Activated naive CD4-positive, alpha-beta T cell treated with Interleukin-2 at 50 U/mL for 16 hours (primary cell): ENCODE data around the gene MLPH.

ENCODE experiments used
- DNase-seq: peaks from one replicate; pipeline ENCODE4 v3.0.0-alpha.2; 2020

The MLPH gene, protein sequence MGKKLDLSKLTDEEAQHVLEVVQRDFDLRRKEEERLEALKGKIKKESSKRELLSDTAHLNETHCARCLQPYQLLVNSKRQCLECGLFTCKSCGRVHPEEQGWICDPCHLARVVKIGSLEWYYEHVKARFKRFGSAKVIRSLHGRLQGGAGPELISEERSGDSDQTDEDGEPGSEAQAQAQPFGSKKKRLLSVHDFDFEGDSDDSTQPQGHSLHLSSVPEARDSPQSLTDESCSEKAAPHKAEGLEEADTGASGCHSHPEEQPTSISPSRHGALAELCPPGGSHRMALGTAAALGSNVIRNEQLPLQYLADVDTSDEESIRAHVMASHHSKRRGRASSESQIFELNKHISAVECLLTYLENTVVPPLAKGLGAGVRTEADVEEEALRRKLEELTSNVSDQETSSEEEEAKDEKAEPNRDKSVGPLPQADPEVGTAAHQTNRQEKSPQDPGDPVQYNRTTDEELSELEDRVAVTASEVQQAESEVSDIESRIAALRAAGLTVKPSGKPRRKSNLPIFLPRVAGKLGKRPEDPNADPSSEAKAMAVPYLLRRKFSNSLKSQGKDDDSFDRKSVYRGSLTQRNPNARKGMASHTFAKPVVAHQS

DNA sequence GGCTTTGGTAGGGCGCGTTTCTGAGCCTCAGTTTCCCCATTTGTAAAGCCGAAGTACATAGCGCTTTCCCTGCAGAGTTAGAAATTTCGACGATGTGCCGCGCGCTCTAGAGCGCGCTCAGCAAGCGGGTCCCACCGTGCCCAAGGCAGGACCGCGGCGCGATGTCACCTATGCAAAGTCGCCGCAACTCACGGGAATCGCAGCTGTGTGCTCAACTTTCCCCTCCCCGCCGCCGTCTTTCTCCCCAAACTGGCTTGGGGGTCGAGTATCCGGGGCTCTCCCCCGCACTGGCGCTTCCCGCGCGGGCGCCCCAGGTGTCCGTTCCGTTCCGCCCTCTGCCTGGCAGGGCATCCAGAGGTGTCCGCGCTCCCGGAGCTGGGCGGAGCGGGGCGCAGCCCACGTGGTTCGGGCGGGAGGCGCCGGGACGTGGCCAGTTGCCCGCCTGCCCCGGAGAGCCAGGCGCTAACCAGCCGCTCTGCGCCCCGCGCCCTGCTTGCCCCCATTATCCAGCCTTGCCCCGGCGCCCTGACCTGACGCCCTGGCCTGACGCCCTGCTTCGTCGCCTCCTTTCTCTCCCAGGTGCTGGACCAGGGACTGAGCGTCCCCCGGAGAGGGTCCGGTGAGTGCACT, at the start of gene MLPH:
Gene MLPH, plus strand, starts transcription at position 433 of the 630 bp plus-strand sequence. CDS start 6,176 bp downstream, outside the sequence.
- no peak for DNase-seq

DNA sequence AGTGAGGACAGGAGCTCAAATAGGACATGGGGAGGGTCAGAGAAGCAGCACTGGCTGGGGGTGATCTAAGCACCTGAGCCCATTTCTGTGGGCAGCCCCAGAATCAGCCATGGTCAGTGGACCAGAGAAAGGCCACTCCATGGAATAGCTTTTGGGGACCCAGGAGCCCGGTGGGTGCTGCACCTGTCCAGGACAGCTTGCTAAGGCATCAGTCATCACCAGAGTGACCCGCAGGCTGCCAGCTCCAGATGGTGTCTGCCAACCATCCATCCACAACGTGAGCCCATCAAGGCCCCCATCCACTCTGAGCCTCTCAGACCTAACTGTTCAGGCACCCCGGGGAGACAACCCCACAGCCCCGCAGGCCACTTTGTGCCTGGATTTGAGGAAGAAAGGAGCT, 49.5 kb upstream of the MLPH start:
- no peak for DNase-seq

DNA sequence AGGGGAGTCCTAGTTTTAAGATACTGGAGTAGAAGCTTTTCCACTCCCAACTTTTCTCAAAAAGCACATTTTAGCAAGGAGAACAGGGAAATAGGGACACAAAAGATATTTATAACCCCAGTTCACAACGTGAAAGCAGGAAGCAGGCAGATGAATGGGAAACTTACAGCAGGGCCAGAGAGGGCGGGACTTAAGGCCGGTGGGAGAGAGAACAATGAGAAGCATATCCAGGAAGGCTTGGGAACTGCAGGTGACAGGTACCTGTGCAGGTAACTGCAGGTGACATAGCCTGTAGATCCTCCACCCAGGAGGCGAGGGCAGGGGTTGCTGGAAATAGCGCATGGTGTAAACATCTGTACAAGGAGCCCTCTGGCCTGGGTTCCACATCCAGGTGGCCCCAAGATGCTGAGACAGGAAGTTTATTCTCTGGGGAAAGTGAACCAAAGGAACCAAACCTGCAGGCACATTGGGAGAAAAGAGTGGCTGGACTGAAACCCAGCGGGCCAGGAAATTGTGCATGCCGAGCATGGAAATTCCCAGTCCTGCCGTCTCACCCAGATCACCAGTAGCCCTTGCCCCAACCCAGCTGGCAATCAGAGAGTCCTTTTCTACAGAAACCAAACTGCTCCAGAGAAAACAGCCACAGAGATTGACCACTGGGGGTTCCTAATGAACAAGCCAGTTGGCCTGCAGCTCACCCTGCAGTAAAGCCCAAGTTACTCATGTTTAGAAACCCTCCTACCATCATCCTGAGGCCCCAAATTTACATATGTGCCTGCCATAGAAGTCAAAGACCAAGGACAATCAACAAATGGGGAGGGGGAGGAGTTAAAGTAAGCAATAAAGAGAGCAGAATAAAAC, 48.7 kb upstream of the MLPH start:
- no peak for DNase-seq

DNA sequence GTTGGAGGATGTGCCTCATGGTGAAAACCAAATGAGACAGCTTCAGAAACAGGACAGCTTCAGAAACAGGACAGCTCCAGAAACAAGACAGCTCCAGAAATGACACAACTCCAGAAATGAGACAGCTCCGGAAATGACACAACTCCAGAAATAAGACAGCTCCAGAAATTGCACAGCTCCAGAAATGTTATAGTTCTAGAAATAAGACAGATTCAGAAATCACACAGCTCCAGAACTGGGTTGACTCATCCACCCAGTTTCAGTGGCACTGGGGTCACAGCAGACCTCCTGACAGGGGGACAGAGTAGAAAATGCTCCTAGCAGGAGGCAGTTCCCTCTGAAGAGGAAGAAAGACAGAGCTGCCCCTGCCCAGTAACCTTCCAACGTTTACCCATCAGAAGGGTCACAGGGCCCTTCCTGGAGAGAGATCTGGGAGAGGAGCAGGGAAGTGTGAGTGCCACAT, 46.2 kb upstream of the MLPH start:
- DNase-seq = peak; percentile 73

DNA sequence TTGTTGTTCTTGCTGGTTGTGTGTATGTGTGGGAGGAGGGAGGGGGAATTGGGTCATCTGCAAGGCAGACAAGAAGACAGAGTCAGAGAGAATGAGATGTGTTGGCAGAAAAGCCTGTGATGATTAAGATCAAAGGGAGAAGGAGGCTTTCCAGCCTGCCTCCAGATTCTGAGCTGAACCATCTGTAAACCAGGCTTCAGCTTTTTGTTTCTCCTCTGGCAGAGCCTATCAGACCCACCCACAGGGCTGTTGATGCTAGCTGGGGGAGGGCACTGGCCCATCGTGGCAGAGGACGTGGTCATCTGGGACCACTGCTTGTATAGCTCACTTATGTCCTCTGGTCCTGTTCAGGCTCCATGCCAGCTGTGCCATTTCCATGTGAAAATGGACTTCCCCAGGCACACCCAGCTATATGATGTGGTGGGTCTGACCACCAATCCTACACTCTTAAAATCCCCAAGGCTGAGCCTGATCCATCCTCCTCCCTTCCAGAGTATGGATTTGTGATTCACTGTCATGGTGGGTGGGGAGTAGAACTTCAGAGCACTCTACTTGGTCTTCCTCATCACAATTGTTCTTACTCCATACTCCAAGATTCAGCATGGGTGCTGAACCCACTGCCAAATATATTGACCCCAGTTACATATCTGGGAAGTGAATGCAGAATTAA, 45.3 kb upstream of the MLPH start:
- peak; percentile 48 for DNase-seq

DNA sequence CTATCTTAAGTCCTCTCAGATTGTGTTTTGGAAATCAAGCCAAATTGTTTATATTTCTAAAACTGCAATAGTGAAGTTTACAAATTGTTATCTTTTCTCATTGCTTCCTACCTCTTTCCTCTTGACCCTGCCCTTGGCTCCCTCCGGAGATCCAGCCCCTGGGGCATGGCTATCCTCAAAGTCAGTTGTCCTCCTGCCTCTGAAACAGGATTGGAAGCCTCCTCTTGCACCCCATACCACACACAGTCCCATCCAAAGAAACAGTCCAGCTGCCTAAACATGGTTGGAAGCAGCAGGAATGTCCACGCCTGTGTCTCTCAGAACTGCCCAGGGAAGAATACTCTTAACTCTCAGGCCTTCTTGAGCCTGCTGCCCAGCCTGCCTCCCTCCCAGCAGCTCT, 43.0 kb upstream of the MLPH start:
- no peak for DNase-seq

DNA sequence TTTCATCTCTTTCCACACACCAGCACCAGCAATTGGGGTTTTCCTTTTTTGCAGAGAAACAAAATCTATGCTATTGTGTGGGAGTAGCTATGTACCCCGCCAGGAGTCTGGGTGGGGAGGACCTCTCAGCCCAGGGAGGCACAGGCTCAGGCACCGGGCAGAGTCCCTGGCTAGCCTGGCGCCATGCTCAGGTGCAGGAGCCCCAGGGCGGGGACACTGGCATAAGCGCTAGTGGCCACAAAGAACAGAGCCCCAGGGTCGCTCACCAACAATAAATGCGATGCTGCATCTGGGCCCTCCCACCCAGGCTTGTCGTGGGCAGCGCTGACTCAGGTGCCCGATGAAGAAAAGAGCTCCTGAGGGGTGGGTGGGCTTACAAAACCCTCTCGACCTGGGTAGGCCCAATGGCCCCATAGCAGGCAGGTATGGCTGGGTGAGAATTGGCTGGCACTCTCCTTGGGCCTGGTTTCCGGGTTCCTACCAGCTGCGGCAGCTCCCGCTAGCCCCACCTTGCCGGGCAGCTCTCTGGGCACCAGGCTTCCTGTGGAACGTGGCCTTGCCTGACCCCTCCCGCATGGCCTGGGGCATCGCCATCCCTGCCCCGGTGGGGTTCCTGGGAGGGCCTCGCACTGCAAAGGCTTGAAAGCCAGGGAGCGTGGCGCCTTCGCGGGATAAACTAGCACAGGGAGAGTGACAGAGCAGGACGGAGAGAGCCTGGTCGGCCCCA, 41.3 kb upstream of the MLPH start:
- DNase-seq = no peak

DNA sequence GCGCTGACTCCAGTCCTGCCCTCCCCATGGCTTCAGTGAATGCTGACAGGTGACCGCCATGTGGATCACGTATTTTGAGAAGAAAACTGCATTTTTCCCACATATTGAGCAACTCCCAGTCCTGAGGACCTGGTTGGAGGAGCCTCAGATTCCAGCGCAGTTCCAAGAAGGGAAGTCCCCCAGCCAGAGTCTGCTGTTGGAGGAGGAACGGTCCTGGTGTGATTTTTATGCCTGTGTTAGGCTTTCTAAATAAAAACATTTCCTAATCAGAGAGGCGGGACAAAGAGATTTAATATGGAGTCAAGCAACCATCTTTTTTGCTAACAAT, 40.7 kb upstream of the MLPH start:
- DNase-seq = no peak

DNA sequence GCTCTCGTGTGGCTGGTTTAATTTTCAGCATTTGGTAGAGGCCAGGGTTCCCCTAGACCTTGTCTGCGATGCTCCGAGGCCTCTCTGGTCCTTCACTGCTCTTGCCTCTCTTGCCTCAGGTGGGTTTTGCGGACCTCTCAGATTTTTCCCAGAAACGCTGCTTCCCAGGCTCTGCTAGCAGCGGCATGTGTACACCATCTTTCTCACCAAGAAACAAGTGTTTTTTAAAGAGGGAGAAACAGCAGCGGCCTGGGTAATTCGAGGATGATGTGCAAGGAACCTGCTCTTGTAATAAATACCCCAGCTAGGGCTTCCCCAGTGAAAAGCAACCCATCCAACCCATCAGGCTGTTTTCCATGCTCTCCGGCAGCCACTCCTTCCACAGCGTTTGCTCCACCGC, 39.6 kb upstream of the MLPH start:
- DNase-seq = no peak

DNA sequence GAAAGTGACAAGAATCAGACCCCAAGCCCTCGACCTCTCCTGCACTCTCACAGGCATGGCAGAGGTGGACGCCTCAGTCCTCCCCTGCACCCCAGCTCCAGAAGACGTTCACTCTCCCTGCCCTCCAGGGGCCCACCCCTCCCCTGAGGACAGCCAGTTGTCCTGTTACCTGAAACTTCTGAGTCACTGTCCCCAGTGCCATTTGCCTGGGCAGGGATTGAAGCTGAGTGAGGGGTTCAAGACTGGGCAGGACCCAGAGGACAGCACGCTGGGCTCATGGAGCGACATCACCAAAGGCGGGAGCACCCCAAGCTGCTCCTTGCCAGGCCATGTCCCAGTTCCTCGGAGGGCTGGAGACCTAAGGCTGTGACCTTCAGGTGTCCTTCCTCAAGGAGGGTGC, 38.9 kb upstream of the MLPH start:
- no peak for DNase-seq

DNA sequence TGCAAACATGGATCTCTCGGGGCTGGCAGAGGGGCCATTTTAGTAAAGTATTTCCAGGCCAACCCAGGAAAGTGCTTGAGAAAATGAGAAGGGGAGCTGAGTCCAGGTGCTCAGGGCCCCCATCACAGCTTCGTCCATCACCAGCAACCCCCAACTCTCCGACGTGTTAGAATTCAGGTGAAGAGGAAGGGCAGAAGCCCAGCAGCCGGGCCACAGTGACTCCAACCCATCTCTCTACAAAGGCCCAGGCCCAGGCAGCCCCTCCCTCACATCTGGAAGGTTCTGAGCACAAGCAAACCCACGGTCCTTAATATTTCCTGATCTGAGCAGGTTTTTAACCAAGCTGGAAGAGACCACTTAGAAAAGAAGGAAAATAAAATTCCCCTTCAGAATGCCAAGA, 38.4 kb upstream of the MLPH start:
- no peak for DNase-seq

DNA sequence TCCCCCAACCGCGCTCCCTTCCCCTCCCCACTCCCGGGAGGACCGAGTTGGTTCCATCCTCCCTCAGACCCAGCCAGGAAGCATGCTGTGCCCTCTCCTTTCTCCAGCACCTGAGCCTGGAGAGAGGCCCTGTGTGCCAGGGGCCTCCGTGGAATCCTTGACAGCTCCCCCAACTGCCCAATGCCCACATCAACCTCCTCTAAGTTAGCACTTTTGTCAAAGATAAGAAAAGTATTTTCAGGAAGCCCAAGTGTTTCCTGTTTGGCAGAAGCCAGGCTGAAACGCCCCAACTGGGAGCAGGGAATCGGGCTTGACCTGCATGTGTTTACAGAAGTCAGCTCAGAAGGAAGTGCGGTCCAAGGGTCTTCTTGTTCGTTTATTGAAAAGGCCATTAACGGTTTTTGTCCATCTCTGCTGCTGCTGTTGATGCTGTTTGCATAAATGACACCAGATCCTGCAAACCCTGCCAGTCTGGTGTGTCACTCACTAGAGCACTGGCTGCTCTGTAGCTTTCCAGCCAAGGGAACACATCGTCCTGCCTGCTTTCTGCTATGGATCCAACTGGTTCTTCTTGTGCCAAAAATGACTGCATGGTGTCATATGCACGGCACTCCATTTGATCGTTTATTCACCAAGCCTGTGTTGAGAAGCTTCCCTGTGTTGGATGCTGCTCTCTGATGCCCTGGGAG, 37.7 kb upstream of the MLPH start:
- no peak for DNase-seq

DNA sequence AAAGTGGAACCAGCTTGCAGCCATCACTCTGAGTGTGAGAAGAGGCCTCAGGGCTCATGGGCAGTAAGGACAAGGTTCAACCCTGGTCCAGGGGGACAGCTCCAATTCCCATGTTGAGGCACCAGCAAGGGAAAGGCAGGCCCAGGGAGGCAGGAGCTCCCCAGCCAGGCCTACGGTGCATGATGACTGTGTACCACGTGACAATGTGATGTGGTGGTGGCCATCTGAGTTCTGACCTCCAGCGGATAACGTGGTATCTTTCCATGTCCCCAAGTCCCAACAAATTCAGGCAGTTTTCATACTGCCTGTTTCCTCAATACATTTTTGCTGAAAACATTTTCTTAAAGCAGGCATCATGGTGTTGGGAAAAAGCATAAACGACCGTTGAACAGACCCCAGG, 36.9 kb upstream of the MLPH start:
- no peak for DNase-seq

DNA sequence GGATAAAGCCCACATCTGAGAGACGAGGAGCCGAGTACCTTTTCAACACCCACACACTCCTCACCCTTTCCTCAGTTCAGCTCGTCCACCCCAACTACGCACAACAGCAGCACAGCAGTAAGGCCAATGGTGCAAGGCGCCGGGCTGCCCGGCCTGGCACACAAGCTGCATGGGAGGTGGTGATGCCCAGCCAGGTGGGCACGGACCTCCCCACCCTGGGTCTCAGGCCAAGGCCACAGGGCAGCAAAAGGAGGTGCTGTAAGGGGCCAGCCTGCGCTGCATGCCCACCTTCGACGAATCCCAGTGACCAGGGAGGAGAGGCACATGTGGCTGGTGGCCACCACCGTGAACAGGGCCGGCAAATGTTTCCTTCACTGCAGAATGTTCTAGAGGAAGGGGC, 36.5 kb upstream of the MLPH start:
- no peak for DNase-seq

DNA sequence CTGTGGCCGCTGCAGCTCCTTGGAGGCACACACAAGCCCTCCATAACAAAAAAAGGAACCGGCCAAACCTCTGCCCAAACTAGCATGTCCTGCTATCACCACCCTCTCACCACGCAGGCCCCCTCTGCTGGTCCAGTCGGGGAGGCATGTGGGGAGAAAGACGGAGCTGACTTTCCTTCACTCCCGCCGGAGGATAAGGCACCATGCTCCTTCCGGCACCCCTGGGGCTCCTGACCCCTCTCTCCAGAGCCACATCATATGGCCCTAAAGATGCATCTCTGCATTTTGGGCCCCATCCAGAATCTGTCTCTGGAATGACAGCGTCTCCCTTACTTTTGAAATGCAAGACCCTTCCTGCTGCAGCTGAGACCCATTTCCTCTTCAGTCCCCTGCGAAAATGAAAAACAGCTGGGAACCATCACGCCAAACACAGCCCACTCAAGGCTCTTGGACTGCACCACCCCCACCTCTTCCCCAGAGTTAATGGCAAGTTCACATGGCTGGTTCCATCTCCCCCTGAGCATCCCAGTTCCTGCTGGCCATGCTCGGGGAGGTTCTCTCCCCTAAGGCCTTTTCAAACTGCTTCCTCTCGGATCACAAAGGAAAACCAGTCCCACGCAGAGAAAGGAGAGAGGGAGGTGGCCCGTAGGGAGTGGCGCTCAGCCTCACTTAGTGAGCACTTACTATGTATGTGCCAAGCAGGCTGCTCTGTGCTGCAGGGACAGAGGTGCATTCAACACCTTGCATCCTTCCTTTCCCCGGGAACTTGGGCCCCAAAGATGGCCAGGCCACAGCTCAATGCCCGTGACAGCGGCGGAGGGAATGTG, 35.2 kb upstream of the MLPH start:
- no peak for DNase-seq

DNA sequence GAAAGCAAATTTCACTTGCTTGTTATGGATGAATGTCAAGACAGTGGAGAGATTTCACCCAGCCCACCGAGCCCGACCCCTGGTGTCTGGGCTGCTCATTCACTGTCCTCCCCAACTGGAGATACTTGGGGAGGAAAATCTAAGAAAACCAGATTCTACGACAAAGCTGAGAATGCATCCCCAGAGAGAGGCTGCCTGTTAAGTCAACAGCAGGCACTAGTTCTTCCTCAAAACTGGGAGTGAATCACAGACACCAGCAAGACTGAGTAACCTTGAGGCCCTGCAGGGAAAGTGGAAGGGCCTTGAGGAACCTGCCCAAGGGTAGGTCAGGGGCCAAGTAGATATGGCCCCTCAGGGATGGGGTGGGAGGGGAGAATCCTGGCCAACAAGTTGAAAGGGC, 34.2 kb upstream of the MLPH start:
- DNase-seq = no peak

DNA sequence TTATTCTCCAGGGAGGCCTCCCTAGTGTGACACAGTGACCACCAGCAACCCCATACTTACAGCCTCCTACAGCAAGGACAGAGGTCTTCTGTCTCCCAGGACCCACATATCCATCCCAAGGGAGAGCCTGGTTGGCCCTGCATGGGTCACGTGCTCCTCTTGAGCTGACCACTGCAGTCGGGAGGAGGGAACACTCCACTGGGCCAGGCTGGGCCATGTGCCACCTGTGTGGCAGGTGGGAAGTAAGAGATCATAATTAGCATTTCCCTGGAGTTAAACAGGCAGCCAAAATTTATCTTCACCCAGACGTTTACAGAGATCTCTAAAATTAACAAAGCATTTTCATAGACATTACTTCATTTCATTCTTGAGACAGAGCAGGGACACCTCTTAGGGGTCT, 33.4 kb upstream of the MLPH start:
- DNase-seq = no peak

DNA sequence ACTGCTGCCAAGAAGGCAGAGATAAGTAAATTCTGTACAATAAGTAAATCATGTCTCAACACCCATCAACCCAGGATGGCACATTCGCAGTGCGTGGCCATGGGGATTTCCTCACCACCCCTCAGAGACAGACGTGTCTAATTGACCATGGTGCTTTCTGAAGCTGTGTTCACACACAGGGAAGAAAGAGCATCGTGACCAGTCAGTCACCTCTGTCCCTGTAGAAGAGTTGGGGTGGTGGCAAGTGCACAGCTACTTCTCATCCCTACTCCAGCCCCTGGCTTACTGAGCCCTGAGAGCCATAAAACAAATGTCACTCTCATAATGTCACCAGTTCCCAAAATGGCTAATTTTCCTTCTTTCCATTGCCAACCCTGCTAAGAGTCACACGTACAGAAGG, 31.3 kb upstream of the MLPH start:
- DNase-seq = no peak

DNA sequence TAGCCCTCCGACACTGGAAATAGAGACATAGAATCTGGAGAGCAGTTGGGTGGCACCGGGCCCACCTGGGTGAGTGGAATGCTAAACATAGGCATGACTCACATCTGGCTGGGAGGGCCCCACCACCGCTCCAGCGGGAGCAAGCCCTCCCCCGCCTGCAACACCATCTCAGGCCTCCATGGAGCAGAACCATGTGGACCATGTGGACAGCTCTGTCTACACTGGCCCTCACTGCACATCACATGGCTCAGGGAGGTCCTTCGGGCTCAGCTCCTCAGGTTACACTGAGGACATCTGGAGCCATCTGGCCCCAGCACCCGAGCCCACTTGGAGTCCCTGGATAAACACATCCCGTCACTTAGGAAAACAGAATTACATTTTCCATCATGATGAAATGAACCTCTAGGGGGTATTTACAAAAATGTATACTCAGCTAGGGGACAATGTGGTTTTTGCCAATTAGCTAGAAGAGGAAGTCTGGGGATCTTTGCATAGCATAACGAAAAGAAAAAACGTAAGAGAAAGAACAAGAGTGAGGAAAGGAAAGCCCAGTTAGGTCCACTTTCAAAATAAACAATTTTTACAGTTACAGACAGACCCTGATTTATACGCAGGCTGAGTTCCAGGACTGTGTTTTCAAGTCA, 30.7 kb upstream of the MLPH start:
- DNase-seq = no peak

DNA sequence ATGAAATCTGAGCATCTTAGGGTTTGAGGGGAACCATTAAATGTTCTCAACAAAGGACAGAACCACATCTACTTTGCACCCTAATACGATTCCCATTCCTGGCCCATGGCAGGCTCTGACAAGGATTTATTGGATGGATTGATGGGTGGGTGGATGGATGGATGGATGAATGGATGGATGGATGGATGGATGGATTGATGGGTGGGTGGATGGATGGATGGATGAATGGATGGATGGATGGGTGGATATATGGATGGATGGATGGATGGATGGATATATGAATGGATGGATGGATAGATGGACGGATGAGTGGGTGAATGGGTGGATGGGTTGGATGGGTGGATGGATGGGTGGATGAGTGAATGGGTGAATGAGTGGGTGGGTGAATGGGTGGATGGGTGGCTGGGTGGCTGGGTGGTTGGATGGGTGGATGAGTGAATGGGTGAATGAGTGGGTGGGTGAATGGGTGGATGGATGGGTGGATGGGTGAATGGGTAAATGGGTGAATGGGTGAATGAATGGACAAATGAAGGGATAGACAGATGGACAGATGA, 29.6 kb upstream of the MLPH start:
- no peak for DNase-seq
